D721Med (cell line): ENCODE data around the gene SIRT5.

ENCODE experiments used
- DNase-seq: peaks from one replicate; pipeline ENCODE4 v3.0.0; 2011; ENCODE audit warnings: low spot score; ENCODE audit not compliant: insufficient read length
- FAIRE-seq: peaks from 2 replicates; lab custom pipeline; 2011; peaks lifted over from hg19 to GRCh38; lab: Jason Lieb, UNC
- CTCF ChIP-seq: IDR thresholded peaks from 2 replicates; pipeline ENCODE4 v1.5.1; 2012; ENCODE audit warnings: mild to moderate bottlenecking, control low read depth; ENCODE audit not compliant: insufficient read depth; ENCODE audit errors: missing control alignments

SIRT5 gene

GRCh38 chr6:13573669-13574110 lies 711 bp upstream of the SIRT5 start:
- DNase-seq (no peak), FAIRE-seq (no peak)
- TF ChIP-seq CTCF: no peak

- FAIRE-seq (no peak), DNase-seq (peak; percentile 87)
- peak; percentile 36 for TF ChIP-seq CTCF
Measured at GRCh38 chr6:13574149-13574570, 241 bp upstream of the SIRT5 start.

GRCh38 chr6:13575377-13575775 lies 975 bp downstream of the SIRT5 start:
- FAIRE-seq: no peak
- TF ChIP-seq CTCF: peak; percentile 58

GRCh38 chr6:13576017-13576416 lies 1.6 kb downstream of the SIRT5 start:
- FAIRE-seq: no peak
- no peak for TF ChIP-seq CTCF
- no peak for DNase-seq

More at GRCh38 chr6:13575377-13575775, 975 bp downstream of the SIRT5 start:
- no peak for DNase-seq

- no peak for TF ChIP-seq CTCF
- no peak for FAIRE-seq
- no peak for DNase-seq
Measured at GRCh38 chr6:13577926-13578325, 3.5 kb downstream of the SIRT5 start.

- DNase-seq: no peak
- FAIRE-seq: no peak
- no peak for TF ChIP-seq CTCF
Measured at GRCh38 chr6:13579911-13580310, 5.5 kb downstream of the SIRT5 start.

- TF ChIP-seq CTCF: no peak
- DNase-seq (no peak), FAIRE-seq (no peak)
Measured at GRCh38 chr6:13581700-13582229, 7.4 kb downstream of the SIRT5 start.
